NK-92 (cell line): Measurements from ENCODE around the gene STEAP4.

Experiments used
- DNase-seq: peaks from one replicate; lab custom pipeline; 2025; ENCODE audit not compliant: unreplicated experiment; lab: John Stamatoyannopoulos, UW

STEAP4 gene

GRCh38 chr7:88314061-88314491 lies 7.4 kb upstream of the STEAP4 start:
- DNase-seq, result no peak

- no peak for DNase-seq
These were observed 5.5 kb upstream of the STEAP4 start for GRCh38 chr7:88312061-88312663.

- DNase-seq, result no peak
These were observed 5.0 kb upstream of the STEAP4 start for GRCh38 chr7:88311675-88312036.

- no peak for DNase-seq
These were observed 4.4 kb upstream of the STEAP4 start for GRCh38 chr7:88310956-88311674.

GRCh38 chr7:88309819-88310218 lies 3.1 kb upstream of the STEAP4 start:
- no peak for DNase-seq

GRCh38 chr7:88307823-88308222 lies 1.1 kb upstream of the STEAP4 start:
- no peak for DNase-seq

- DNase-seq, result no peak
These were observed 718 bp upstream of the STEAP4 start for GRCh38 chr7:88307412-88307811.

GRCh38 chr7:88305044-88305443 lies 1.6 kb downstream of the STEAP4 start:
- no peak for DNase-seq

- DNase-seq, result no peak
These were observed 4.2 kb downstream of the STEAP4 start for GRCh38 chr7:88302486-88302885.

- no peak for DNase-seq
These were observed 4.8 kb downstream of the STEAP4 start for GRCh38 chr7:88301924-88302323.

GRCh38 chr7:88300401-88300945 lies 6.2 kb downstream of the STEAP4 start:
- no peak for DNase-seq

- no peak for DNase-seq
These were observed 7.6 kb downstream of the STEAP4 start for GRCh38 chr7:88299126-88299525.

- DNase-seq, result no peak
These were observed 12.8 kb downstream of the STEAP4 start for GRCh38 chr7:88293866-88294265.

- DNase-seq, result no peak
These were observed 15.1 kb downstream of the STEAP4 start for GRCh38 chr7:88291398-88292173.

- DNase-seq, result no peak
These were observed 16.2 kb downstream of the STEAP4 start for GRCh38 chr7:88290491-88290890.

- no peak for DNase-seq
These were observed 17.1 kb downstream of the STEAP4 start for GRCh38 chr7:88289564-88290025.

- no peak for DNase-seq
These were observed 24.9 kb downstream of the STEAP4 start for GRCh38 chr7:88281749-88282148.

GRCh38 chr7:88280801-88281200 lies 25.9 kb downstream of the STEAP4 start:
- no peak for DNase-seq

GRCh38 chr7:88279323-88279722 lies 27.4 kb downstream of the STEAP4 start:
- no peak for DNase-seq

GRCh38 chr7:88278881-88279280 lies 27.8 kb downstream of the STEAP4 start:
- no peak for DNase-seq

- no peak for DNase-seq
These were observed 30.0 kb downstream of the STEAP4 start for GRCh38 chr7:88276605-88277153.
